HG03520 (cell line): Measurements from ENCODE around the gene CRIP3.

Experiments
- ATAC-seq: cut with Tn5 transposase; IDR thresholded peaks from one replicate; pipeline ENCODE4 v1.9.1; 2021; ENCODE audit warnings: mild to moderate bottlenecking, moderate library complexity; ENCODE audit not compliant: unreplicated experiment

Gene CRIP3

GRCh38 chr6:43274916-43275597 is 33.6 kb downstream of the CRIP3 start:
- ATAC-seq, result no peak

DNA sequence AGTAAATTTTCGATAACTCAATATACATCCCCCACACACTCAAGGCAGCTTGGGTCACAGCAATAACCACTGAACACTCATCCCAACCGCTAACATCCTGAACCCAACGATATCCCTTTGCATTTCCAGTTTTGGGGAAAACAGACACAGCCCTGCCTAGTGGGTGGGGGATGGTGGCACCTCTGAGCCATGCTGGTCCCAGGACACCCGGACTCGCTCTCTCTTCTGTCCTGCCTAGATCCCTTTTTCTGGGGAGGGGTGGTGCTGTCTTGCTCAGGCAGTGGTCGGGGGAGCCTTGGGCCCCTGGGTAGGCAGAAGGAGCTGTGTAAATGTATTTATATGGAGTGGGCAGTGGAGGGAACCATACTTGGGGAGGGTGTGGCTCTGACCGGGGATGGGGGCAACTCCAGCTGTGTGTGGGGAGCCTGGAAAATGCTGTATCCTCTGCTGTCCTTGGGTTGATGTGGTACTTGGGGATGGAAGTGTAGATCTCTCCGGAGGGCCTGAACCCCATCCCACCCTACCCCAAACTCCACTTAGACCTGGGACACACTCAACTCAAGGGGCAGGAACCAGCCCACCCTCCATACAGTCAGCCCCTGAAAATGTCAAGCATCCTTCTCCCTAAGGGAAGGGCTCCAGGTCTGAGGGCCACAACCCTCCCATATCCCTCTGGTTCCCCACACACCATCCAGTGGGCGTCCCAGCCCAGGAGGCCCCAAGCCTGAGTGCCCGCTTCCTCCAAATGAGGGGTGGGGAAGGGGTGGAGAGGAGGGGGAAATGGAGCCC is 34.3 kb downstream of the CRIP3 start:
- ATAC-seq, result no peak

GRCh38 chr6:43273707-43274106 is 34.9 kb downstream of the CRIP3 start:
- ATAC-seq, result no peak

DNA sequence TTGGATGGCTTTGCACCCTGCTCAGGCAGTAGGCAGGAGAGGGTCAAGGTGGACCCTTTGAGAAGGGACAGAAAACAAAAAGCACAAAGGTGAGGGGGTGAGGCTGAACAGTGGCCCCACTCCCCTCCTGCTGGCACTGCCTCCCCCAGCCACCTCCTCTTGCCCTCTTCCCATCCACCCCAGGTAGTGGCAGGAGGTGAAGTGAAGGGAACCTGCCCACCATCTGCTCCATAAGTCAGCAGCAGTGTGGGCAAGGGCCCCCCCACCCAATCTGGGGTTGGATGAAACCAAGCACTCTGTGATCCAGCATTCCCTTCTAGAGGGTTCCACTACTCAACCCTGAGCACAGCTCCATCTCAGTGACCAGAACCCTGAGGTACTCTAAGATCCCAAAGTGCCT is 36.7 kb downstream of the CRIP3 start:
- ATAC-seq, result no peak

GRCh38 chr6:43271103-43271815 is 37.4 kb downstream of the CRIP3 start:
- ATAC-seq, result no peak

DNA sequence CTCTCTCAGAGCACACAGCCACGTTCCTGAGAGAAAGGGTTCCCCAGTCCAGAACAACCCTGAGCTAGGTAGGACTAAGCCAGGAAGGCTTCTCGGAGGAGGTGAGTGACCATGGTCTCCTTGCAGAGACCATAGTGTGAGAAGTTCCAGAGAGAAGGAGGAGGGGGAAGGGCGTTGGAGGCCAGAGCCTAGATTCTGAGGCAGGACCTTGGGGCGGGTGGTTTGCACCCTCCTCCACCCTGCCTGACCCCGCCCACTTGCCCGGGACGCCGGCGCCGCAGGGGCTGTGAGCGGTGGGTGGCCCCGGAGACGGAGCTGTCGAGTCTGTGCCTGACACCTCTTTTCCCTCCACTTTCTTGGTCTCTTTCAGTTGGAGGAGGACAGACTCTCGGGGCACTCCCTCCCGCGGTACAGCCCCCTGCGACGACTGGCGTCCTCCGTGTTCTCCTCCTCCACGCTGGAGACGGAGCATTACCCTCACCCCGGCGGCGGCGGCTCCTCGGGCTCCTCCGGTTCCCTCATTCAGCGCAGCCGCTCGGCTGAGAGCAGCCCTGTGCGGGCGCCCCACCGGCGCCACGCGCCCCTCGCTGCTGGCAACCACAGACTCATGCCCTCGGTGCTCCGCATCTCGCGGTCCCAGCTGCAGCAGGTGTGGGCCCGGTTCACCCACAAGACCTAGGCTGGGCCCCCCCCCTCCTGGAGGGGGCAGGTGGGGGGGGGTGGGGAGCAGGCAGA is 39.2 kb downstream of the CRIP3 start:
- ATAC-seq, result no peak

GRCh38 chr6:43268782-43269272 is 39.8 kb downstream of the CRIP3 start:
- ATAC-seq, result no peak

- no peak for ATAC-seq
Measured at GRCh38 chr6:43268355-43268700, 40.3 kb downstream of the CRIP3 start.

GRCh38 chr6:43267619-43268354 is 40.8 kb downstream of the CRIP3 start:
- ATAC-seq, result no peak

DNA sequence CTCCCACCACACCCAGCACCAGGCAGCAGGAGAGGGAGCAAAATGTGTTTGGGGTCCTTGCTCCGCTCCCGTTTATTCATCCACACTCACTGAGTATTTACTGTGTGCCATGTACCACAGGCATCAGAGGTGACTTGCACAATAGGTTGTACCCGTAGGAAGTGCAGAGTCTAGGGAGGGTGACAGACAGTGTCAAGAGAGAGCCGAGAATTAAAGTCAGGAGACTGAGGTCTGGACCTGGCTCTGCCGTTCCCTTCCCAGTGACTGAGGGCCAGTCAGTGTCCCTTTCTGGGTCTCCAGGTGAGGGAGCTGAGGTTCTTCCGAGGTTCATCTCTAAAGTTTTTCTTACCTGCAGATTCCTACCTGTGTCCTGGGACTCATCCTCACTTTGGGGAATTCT is 43.1 kb downstream of the CRIP3 start:
- ATAC-seq, result no peak

GRCh38 chr6:43264599-43265145 is 44.0 kb downstream of the CRIP3 start:
- no peak for ATAC-seq

DNA sequence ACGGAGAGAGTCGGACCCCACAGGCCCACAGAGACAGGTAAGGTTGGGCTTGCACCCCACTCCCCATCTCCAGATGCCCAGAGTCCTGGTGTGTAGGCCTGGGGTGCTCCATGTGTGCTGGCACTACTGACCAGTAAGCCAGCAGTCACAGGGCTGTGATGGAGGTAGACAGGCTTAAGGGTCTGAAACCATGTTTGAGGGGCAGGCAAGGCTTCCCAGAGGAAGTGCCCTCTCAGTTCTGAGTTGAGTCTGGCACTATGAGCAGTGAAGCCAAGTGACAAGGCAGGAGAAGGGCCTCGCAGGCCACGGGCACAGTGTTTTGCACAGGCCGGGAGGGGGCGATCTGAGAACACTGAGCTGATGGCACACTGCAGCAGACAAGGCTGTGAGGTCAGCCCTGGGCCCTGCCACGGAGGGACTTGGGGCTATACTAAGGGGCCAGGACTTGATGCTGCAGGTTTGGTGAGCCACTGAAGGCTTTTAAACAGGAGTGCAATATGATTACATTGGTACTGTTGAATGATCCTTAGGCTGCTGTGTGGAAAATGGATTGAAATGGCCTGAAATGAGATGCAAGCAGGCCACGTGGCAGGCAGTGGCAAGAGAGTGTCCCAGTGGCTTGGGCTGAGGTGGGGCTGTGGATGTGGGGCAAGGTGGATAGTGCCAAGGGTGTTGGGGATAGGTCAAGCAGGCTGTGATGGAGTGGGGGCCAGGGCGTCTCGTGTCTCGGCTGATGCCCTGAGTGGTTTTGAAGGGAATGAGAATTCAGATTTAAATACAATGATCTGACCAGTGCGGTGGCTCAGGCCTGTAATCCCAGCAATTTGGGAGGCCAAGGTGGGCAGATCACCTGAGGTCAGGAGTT is 45.1 kb downstream of the CRIP3 start:
- ATAC-seq, result peak; percentile 55

DNA sequence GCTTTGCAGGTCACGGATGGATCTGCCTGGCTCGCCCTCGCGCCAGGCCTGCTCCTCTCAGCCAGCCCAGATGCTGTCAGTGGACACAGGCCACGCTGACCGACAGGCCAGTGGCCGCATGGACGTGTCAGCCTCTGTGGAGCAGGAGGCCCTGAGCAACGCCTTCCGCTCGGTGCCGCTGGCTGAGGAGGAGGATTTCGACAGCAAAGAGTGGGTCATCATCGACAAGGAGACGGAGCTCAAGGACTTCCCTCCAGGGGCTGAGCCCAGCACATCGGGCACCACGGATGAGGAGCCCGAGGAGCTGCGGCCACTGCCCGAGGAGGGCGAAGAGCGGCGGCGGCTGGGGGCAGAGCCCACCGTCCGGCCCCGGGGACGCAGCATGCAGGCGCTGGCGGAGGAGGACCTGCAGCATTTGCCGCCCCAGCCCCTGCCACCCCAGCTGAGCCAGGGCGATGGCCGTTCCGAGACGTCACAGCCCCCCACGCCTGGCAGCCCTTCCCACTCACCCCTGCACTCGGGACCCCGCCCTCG is 45.8 kb downstream of the CRIP3 start:
- ATAC-seq, result no peak

DNA sequence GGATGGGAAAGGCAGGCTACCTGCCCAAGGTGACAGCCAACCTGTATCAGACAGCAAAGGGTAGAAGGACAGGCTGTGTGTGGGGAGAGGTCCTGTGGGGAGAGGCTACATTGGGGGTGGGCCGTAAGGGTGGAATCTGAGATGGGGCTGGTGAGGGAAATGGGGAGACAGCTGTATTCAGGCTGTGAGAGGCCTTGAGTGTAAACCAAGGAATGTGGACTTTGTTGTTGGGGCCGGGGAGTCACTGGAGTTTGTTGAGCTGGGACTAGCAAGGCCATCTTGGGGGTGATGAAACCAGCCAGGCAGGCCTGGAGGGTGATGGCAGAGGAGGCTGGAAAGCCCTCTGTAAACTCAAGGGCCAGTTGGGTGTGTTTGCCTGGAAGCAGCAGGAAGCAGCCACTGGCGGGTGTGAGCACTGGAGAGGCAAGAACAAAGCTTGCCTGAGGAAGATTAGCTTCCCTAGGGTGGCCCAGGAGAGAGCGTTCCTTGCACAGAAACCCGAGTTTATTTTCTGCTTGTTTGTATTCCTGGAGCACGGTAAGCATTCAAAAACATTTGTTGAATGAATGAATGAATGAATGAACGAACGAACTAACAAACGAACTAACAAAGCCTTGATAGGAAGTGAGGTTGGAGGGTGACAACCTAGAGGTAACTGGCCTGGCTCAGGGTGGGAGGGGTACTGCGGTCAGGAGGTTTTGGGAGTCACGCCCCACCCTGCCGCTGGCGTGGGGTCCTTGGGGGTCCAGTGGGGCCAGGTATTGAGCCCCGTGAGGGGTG is 46.4 kb downstream of the CRIP3 start:
- ATAC-seq, result no peak

DNA sequence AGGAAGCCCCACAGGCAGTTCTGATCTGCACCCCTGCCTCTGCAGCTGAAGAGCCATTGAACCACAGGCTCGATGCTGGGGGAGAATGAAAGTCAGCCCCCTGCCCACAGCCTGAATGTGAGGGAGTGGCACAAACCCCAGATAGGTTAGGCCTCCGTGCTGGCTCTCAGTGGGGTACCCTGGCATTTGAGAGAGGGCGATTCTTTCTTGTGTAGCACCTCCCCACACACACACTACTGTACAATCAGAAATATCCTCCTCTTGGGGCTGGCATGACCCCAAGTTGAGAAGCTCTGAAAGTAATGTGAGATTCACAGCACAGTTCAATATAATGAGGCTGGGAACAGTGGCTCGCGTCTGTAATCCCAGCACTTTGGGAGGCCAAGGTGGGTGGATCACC is 47.4 kb downstream of the CRIP3 start:
- ATAC-seq, result no peak

GRCh38 chr6:43260791-43261190 is 47.8 kb downstream of the CRIP3 start:
- ATAC-seq, result no peak

DNA sequence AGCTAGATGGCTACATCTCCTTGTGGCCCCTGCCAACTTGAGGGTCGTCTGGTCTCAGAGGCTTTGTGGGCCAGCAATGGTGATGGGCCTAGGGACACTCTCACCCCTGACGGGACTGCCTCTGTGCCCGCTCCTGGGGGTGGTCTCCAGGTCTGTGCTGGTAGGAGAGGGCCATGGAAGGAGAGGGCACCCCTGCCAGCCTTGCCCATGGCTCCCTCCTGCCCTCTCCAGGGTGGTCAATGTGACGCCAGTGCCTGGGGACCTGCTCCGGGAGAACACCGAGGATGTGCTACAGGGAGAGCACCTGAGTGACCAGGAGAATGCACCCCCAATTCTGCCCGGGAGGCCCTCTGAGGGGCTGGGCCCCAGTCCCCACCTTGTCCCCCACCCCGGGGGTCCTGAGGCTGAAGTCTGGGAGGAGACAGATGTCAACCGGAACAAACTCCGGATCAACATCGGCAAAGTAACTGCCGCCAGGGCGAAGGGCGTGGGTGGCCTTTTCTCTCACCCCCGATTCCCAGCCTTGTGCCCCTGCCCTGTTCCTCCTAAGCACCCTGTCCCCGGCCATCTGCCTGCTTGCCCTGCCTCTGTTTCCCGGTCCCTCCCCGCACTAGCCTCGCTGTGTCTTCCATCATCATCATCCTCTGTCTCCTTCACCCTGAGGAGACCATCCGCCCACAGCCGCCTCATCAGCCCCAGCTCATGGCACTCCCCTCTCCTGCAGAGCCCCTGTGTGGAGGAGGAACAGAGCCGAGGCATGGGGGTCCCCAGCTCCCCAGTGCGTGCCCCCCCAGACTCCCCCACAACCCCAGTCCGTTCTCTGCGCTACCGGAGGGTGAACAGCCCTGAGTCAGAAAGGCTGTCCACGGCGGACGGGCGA is 49.6 kb downstream of the CRIP3 start:
- ATAC-seq, result no peak
